ENCODE results near the gene SBSN.

SBSN gene

GRCh38 chr19:35528218-35529038 is at the start of gene SBSN:
SBSN (minus strand) TSS chr19:35528311; CDS start chr19:35528281, 30 bp downstream.
- DNase-seq = no peak

GRCh38 chr19:35571406-35571965 is 43.4 kb upstream of the SBSN start:
- DNase-seq = no peak

GRCh38 chr19:35569281-35569781 is 41.2 kb upstream of the SBSN start:
- DNase-seq = no peak

- no peak for DNase-seq
Observed at GRCh38 chr19:35566738-35567137, 38.6 kb upstream of the SBSN start.

- no peak for DNase-seq
Observed at GRCh38 chr19:35565016-35565856, 37.1 kb upstream of the SBSN start.

GRCh38 chr19:35563207-35563829 is 35.2 kb upstream of the SBSN start, which contains the start of gene ATP4A:
ATP4A (minus strand) TSS chr19:35563658; CDS start chr19:35563629, 29 bp downstream.
- no peak for DNase-seq

- no peak for DNase-seq
Observed at GRCh38 chr19:35562776-35563175, 34.7 kb upstream of the SBSN start.

GRCh38 chr19:35562336-35562735 is 34.2 kb upstream of the SBSN start:
- DNase-seq = no peak

GRCh38 chr19:35561436-35561835 is 33.3 kb upstream of the SBSN start:
- no peak for DNase-seq

GRCh38 chr19:35560677-35561076 is 32.6 kb upstream of the SBSN start:
- no peak for DNase-seq

GRCh38 chr19:35560271-35560670 is 32.2 kb upstream of the SBSN start:
- no peak for DNase-seq

GRCh38 chr19:35559781-35560180 is 31.7 kb upstream of the SBSN start:
- no peak for DNase-seq

- no peak for DNase-seq
Observed at GRCh38 chr19:35559281-35559659, 31.2 kb upstream of the SBSN start.

- no peak for DNase-seq
Observed at GRCh38 chr19:35558400-35559280, 30.5 kb upstream of the SBSN start.

- DNase-seq = peak in 5 of 6 experiments; percentile 21 to 63 (median 53)
Observed at GRCh38 chr19:35557539-35558399, 29.7 kb upstream of the SBSN start.

GRCh38 chr19:35556846-35557538 is 28.9 kb upstream of the SBSN start:
- no peak for DNase-seq

GRCh38 chr19:35556025-35556590 is 28.0 kb upstream of the SBSN start:
- no peak for DNase-seq

GRCh38 chr19:35555301-35556005 is 27.3 kb upstream of the SBSN start:
- DNase-seq = no peak

GRCh38 chr19:35554076-35554475 is 26.0 kb upstream of the SBSN start:
- DNase-seq = no peak
